NCI-H226 (cell line): ENCODE data around the gene DNAJC10.
"Not testable (repeated sequence)": the region's sequence is repeated elsewhere in the genome, so short reads cannot be mapped to it uniquely, and the experiment has no call there.

Source experiments
- DNase-seq: peaks from one replicate; pipeline ENCODE4 v3.0.0-alpha.2; 2015

DNAJC10 gene

GRCh38 chr2:182728014-182728413, 12.0 kb downstream of the DNAJC10 start:
- DNase-seq: no peak

GRCh38 chr2:182729710-182730339, 13.8 kb downstream of the DNAJC10 start:
- DNase-seq: no peak

- no peak for DNase-seq
These were observed 14.4 kb downstream of the DNAJC10 start for GRCh38 chr2:182730486-182730885.

- no peak for DNase-seq
These were observed 16.7 kb downstream of the DNAJC10 start for GRCh38 chr2:182732736-182733135.

GRCh38 chr2:182733572-182733971, 17.5 kb downstream of the DNAJC10 start:
- no peak for DNase-seq

- DNase-seq: not testable (repeated sequence)
These were observed 20.8 kb downstream of the DNAJC10 start for GRCh38 chr2:182736856-182737255.

- DNase-seq: no peak
These were observed 24.6 kb downstream of the DNAJC10 start for GRCh38 chr2:182740701-182741100.

GRCh38 chr2:182741620-182742019, 25.6 kb downstream of the DNAJC10 start:
- no peak for DNase-seq

- DNase-seq: no peak
These were observed 28.4 kb downstream of the DNAJC10 start for GRCh38 chr2:182744490-182744889.

- no peak for DNase-seq
These were observed 29.0 kb downstream of the DNAJC10 start for GRCh38 chr2:182745061-182745460.

GRCh38 chr2:182745894-182746293, 29.8 kb downstream of the DNAJC10 start:
- DNase-seq: not testable (repeated sequence)

- DNase-seq: no peak
These were observed 38.2 kb downstream of the DNAJC10 start for GRCh38 chr2:182754231-182754630.

- no peak for DNase-seq
These were observed 42.3 kb downstream of the DNAJC10 start for GRCh38 chr2:182758379-182758778.

- no peak for DNase-seq
These were observed 45.8 kb downstream of the DNAJC10 start for GRCh38 chr2:182761903-182762302.

GRCh38 chr2:182763311-182763912, 47.4 kb downstream of the DNAJC10 start:
- no peak for DNase-seq

- DNase-seq: no peak
These were observed 50.6 kb downstream of the DNAJC10 start for GRCh38 chr2:182766626-182767025.

GRCh38 chr2:182767578-182767977, 51.5 kb downstream of the DNAJC10 start:
- peak; percentile 6 for DNase-seq

- not testable (repeated sequence) for DNase-seq
These were observed 52.9 kb downstream of the DNAJC10 start for GRCh38 chr2:182768950-182769349.

GRCh38 chr2:182779323-182779722, 63.3 kb downstream of the DNAJC10 start:
- DNase-seq: no peak

GRCh38 chr2:182781099-182781498, 65.0 kb downstream of the DNAJC10 start:
- DNase-seq: not testable (repeated sequence)

GRCh38 chr2:182782686-182783085, 66.6 kb downstream of the DNAJC10 start:
- DNase-seq: not testable (repeated sequence)

- no peak for DNase-seq
These were observed 68.1 kb downstream of the DNAJC10 start for GRCh38 chr2:182784058-182784706.

GRCh38 chr2:182784777-182785176, 68.7 kb downstream of the DNAJC10 start:
- DNase-seq: no peak

GRCh38 chr2:182792441-182792840, 76.4 kb downstream of the DNAJC10 start:
- no peak for DNase-seq
